OCI-LY7 (cell line): Measurements from ENCODE around the gene FOXF1.

Source experiments
- EZH2phosphoT487 ChIP-seq: fragments of 200-600 bp; sonication (generic); IDR thresholded peaks from 2 replicates; pipeline ENCODE4 v1.6.1; 2018; ENCODE audit warnings: low read depth, borderline replicate concordance, mild to moderate bottlenecking, mixed run types, antibody characterized with exemption, low read length, moderate library complexity, mixed read lengths
- TF ChIP-seq, protein P1 (sequence below): fragments of 200-600 bp; sonication (generic); conservative IDR thresholded peaks from 2 replicates; pipeline ENCODE4 v1.5.1; 2014; ENCODE audit warnings: mild to moderate bottlenecking, antibody characterized with exemption, low read length, moderate library complexity, mixed read lengths

DNA sequence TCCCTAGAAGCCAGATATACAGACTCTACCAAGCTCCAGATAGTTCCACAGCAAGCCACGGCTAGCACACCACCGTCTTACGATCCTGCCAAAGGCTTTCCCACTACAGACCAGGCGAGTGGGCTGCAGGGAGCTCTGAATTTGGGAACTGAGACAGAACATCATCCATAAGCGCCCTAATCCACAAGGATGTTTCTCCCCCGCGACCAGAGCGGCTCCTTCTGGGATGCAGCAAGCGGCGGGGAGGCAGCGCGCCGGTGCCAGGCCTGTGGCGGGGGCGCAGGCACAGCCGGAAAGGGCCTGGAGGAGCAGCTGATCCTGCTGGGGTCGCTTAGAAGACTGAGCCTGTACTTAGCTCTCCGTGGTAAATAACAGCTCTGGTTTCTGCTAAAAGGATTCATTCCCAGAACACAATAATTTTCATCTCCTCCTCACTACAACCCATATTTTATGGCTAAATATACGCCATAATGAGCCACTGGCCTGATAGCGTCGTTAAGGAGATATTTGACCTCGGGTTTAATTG lies 16.2 kb upstream of the FOXF1 start:
- TF ChIP-seq, protein P1, sequence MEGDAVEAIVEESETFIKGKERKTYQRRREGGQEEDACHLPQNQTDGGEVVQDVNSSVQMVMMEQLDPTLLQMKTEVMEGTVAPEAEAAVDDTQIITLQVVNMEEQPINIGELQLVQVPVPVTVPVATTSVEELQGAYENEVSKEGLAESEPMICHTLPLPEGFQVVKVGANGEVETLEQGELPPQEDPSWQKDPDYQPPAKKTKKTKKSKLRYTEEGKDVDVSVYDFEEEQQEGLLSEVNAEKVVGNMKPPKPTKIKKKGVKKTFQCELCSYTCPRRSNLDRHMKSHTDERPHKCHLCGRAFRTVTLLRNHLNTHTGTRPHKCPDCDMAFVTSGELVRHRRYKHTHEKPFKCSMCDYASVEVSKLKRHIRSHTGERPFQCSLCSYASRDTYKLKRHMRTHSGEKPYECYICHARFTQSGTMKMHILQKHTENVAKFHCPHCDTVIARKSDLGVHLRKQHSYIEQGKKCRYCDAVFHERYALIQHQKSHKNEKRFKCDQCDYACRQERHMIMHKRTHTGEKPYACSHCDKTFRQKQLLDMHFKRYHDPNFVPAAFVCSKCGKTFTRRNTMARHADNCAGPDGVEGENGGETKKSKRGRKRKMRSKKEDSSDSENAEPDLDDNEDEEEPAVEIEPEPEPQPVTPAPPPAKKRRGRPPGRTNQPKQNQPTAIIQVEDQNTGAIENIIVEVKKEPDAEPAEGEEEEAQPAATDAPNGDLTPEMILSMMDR: no peak
- TF ChIP-seq EZH2phosphoT487: no peak
